Mesenchymal stem cell (in vitro differentiated cells and primary cell): Measurements from ENCODE around the gene SUMO3.

Experiments
- DNase-seq: peaks from one replicate; pipeline ENCODE4 v3.0.0-alpha.2; 2013
- H2AFZ ChIP-seq: one replicate; pipeline ENCODE4 v1.6.1; 2013; ENCODE audit warnings: low read depth, mild to moderate bottlenecking, control low read depth, inconsistent platforms, low read length, moderate library complexity
- H2AK5ac ChIP-seq: 2 replicates; pipeline ENCODE4 v1.6.1; 2013; ENCODE audit warnings: low read length, moderate library complexity, mild to moderate bottlenecking, inconsistent platforms; ENCODE audit not compliant: severe bottlenecking
- H2BK120ac ChIP-seq: one replicate; pipeline ENCODE4 v1.6.1; 2013; ENCODE audit warnings: low read depth, mild to moderate bottlenecking, inconsistent platforms, low read length, moderate library complexity
- H2BK12ac ChIP-seq, 2 experiments: one replicate each; pipeline ENCODE4 v1.6.1; 2013; ENCODE audit warnings: inconsistent platforms in 2 of 2, low read length in 2 of 2, mild to moderate bottlenecking in 2 of 2, moderate library complexity in 2 of 2, control low read depth in 1 of 2
- H2BK15ac ChIP-seq: one replicate; pipeline ENCODE4 v1.6.1; 2013; ENCODE audit warnings: mild to moderate bottlenecking, low read depth, inconsistent platforms; ENCODE audit not compliant: poor library complexity, severe bottlenecking
- H2BK5ac ChIP-seq: 2 replicates; pipeline ENCODE4 v1.6.1; 2013; ENCODE audit warnings: low read depth, mild to moderate bottlenecking, low read length, control low read depth, inconsistent platforms; ENCODE audit not compliant: poor library complexity, severe bottlenecking
- H3K14ac ChIP-seq, 2 experiments: one replicate each; pipeline ENCODE4 v1.6.1; 2013; ENCODE audit warnings: inconsistent platforms in 2 of 2, low read length in 2 of 2, control low read depth in 1 of 2, mild to moderate bottlenecking in 1 of 2, moderate library complexity in 1 of 2
- H3K18ac ChIP-seq, 2 experiments: one replicate each; pipeline ENCODE4 v1.6.1; 2013; ENCODE audit warnings: inconsistent platforms in 2 of 2, low read length in 2 of 2, control low read depth in 1 of 2, low read depth in 1 of 2, mild to moderate bottlenecking in 1 of 2
- H3K23ac ChIP-seq, 2 experiments: one replicate each; pipeline ENCODE4 v1.6.1; 2013; ENCODE audit warnings: inconsistent platforms in 2 of 2, low read length in 2 of 2, mild to moderate bottlenecking in 2 of 2, moderate library complexity in 2 of 2, control low read depth in 1 of 2
- H3K27ac ChIP-seq: 2 replicates; pipeline ENCODE4 v1.5.1; 2013; ENCODE audit warnings: mild to moderate bottlenecking, moderate library complexity, low read length, control low read depth, inconsistent platforms; ENCODE audit not compliant: poor library complexity, severe bottlenecking
- H3K27me3 ChIP-seq, 2 experiments: 2 replicates each; pipeline versions ENCODE4 v1.6.1 to v1.7.0; 2013; ENCODE audit warnings: low read length in 2 of 2, mild to moderate bottlenecking in 2 of 2, moderate library complexity in 2 of 2, control low read depth in 1 of 2, inconsistent platforms in 1 of 2; ENCODE audit not compliant: control insufficient read depth in 1 of 2, insufficient read depth in 1 of 2
- H3K36me3 ChIP-seq, 2 experiments: 2 replicates each; pipeline versions ENCODE4 v1.6.1 to v1.7.0; 2013; ENCODE audit warnings: low read length in 2 of 2, control low read depth in 1 of 2, inconsistent platforms in 1 of 2, low read depth in 1 of 2, mild to moderate bottlenecking in 1 of 2; ENCODE audit not compliant: insufficient read depth in 2 of 2, control insufficient read depth in 1 of 2
- H3K4ac ChIP-seq, 2 experiments: one replicate each; pipeline ENCODE4 v1.6.1; 2013; ENCODE audit warnings: inconsistent platforms in 2 of 2, low read length in 2 of 2, mild to moderate bottlenecking in 2 of 2, moderate library complexity in 2 of 2, control low read depth in 1 of 2, low read depth in 1 of 2
- H3K4me1 ChIP-seq: 2 replicates; pipeline ENCODE4 v1.6.1; 2013; ENCODE audit warnings: low read depth, low read length, control low read depth; ENCODE audit not compliant: control insufficient read depth, insufficient read depth
- H3K4me2 ChIP-seq: 2 replicates; pipeline ENCODE4 v1.6.1; 2013; ENCODE audit warnings: low read length, mild to moderate bottlenecking, inconsistent platforms; ENCODE audit not compliant: poor library complexity, severe bottlenecking
- H3K4me3 ChIP-seq, 2 experiments: 2 replicates each; pipeline versions ENCODE4 v1.5.1 to v1.7.0; 2013; ENCODE audit warnings: low read length in 2 of 2, mild to moderate bottlenecking in 2 of 2, control low read depth in 1 of 2, low read depth in 1 of 2; ENCODE audit not compliant: insufficient read depth in 1 of 2
- H3K79me1 ChIP-seq: replicated peaks from 2 replicates; pipeline ENCODE4 v1.6.1; 2013; ENCODE audit warnings: mild to moderate bottlenecking, control low read depth, low read length, inconsistent platforms; ENCODE audit not compliant: poor library complexity, severe bottlenecking
- H3K9ac ChIP-seq: 2 replicates; pipeline ENCODE4 v1.7.0; 2013; ENCODE audit warnings: mild to moderate bottlenecking, low read length, moderate library complexity
- H3K9me3 ChIP-seq: 2 replicates; pipeline ENCODE4 v1.7.0; 2013; ENCODE audit warnings: mild to moderate bottlenecking, low read length; ENCODE audit not compliant: control insufficient read depth
- H4K8ac ChIP-seq: one replicate; pipeline ENCODE4 v1.6.1; 2013; ENCODE audit warnings: inconsistent platforms, mild to moderate bottlenecking, low read length, moderate library complexity
- H4K91ac ChIP-seq: one replicate; pipeline ENCODE4 v1.6.1; 2013; ENCODE audit warnings: mild to moderate bottlenecking, low read length, inconsistent platforms
- WGBS: methylation state at CpG from one replicate; pipeline ENCODE4 v1.1.7; 2013; ENCODE audit warnings: mixed read lengths; 5-methylcytosine and 5-hydroxymethylcytosine counted together

Gene SUMO3

DNA sequence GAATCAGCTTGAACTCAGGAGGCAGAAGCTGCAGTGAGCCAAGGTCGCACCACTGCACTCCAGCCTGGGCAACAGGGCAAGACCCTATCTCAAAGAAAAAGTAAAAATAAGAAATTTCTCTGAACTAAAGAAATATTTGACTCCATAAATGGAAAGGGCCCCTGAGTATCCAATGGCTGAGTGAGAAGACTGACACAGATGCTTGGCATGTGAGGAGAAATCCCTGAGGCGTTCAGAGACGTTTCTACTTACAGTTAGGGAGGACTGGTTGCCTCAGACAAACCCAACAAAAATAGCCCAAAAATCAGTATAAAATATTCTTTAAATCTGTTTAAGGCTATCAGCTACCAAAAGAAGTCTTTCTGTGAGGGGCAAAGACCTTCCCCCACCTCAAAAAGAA, 3.0 kb upstream of the SUMO3 start:
- H3K4me1 ChIP-seq, result peaks cover 18% of the 10 kb centered on the region
- peaks cover 32% of the 10 kb centered on the region for H3K9me3 ChIP-seq
- H3K27ac ChIP-seq, result no peak overlapping the region
- H2BK120ac ChIP-seq, result no peak overlapping the region
- no peak overlapping the region for H4K91ac ChIP-seq
- H3K23ac ChIP-seq, result no peak overlapping the region
- H3K4me3 ChIP-seq, result no peak overlapping the region
- H3K4ac ChIP-seq, result no peak overlapping the region
- H2BK12ac ChIP-seq, result no peak overlapping the region
- H2BK15ac ChIP-seq, result no peak overlapping the region
- H3K18ac ChIP-seq, result no peak overlapping the region
- no peak overlapping the region for H3K4me2 ChIP-seq
- H2BK5ac ChIP-seq, result no peak overlapping the region
- H2AK5ac ChIP-seq, result no peak overlapping the region
- peaks cover 0 to 9% of the 10 kb centered on the region in 2 experiments for H3K36me3 ChIP-seq
- WGBS, result no CpG with 5 or more reads among the region's 3 CpGs
- H3K9ac ChIP-seq, result peak overlapping the region; percentile 13
- H4K8ac ChIP-seq, result no peak overlapping the region
- no peak for DNase-seq
- peaks cover 8% of the 10 kb centered on the region for H3K79me1 ChIP-seq
- no peak overlapping the region for H2AFZ ChIP-seq
- H3K14ac ChIP-seq, result no peak overlapping the region
- no peaks in the 10 kb centered on the region for H3K27me3 ChIP-seq

DNA sequence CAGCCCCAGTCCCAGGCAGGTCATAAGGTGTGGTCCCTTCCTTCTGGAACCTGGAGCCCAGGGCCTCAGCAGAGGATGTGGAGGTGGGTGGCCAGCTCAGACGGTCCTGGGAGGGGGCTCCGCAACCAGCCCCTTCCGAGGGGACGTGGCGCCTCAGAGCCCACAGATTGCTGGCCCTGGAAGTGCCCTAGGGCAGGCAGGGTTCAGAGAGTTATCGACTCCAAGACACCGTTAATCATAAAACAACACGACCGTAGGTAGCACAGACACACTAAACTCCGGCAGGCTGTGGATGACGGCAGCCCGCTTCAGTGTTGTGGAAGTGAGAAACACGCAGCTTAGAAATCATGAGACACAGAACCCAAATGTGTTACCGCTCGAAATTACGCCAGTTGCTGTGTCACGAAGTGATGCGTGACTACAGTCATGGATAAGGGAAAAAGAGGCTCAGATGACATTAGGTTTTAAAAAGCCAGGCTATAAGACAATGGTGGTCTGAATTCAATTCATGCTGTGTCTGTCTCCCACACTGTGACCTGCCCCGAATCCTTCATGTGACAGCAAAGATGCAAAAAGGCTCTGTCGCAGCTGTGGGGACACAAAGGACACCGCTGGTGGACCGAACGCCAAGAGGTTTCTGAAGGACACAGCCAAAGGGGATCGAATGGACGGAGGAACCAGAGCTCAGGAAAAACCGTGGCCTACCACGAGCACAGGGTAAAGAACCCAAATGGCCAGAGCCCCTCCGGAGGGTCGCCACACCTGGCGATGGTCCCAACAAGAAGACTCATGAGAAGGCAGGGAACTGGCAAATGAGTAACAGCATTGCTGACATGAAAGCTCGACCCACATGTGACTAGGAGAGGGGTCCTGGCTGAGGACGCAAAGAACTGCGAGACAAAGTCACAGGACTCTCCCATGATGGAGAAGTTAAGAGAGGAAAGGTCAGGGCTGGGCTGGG, 1.7 kb upstream of the SUMO3 start:
- Histone ChIP-seq H3K4me2 (no peak overlapping the region), H2BK5ac (no peak overlapping the region), H3K36me3 (peaks cover 0 to 20% of the 10 kb centered on the region in 2 experiments), H3K9me3 (peaks cover 32% of the 10 kb centered on the region), H3K9ac (no peak overlapping the region), H3K23ac (no peak overlapping the region), H4K91ac (no peak overlapping the region), H3K4me1 (peaks cover 26% of the 10 kb centered on the region), H3K18ac (no peak overlapping the region), H2BK12ac (no peak overlapping the region), H3K79me1 (peaks cover 19% of the 10 kb centered on the region), H4K8ac (no peak overlapping the region), H2BK15ac (no peak overlapping the region), H3K27me3 (no peaks in the 10 kb centered on the region), H2AFZ (no peak overlapping the region), H3K14ac (no peak overlapping the region), H3K4ac (no peak overlapping the region), H3K4me3 (no peak overlapping the region), H3K27ac (no peak overlapping the region), H2AK5ac (no peak overlapping the region), H2BK120ac (no peak overlapping the region)
- no peak for DNase-seq
- WGBS, result 97% methylated on average over 33 of the region's 33 CpGs

- Histone ChIP-seq H3K9ac (peak overlapping the region; percentile 88), H2AFZ (peak overlapping the region; percentile 72), H4K91ac (peak overlapping the region; percentile 88), H3K4me2 (peak overlapping the region; percentile 87), H2BK5ac (no peak overlapping the region), H3K79me1 (peaks cover 23% of the 10 kb centered on the region), H2BK15ac (peak overlapping the region; percentile 91), H3K9me3 (peaks cover 30% of the 10 kb centered on the region), H4K8ac (peak overlapping the region; percentile 98), H3K23ac (peak overlapping the region in 1 of 2 experiments; percentile 56), H2BK120ac (peak overlapping the region; percentile 95), H3K4ac (peak overlapping the region; percentile 93 to 99), H3K27ac (no peak overlapping the region), H2BK12ac (peak overlapping the region; percentile 52 to 87), H2AK5ac (peak overlapping the region; percentile 58), H3K27me3 (no peaks in the 10 kb centered on the region), H3K18ac (peak overlapping the region; percentile 91 to 96), H3K4me1 (peaks cover 28% of the 10 kb centered on the region), H3K4me3 (peak overlapping the region; percentile 72 to 82), H3K14ac (peak overlapping the region in 1 of 2 experiments; percentile 91), H3K36me3 (peaks cover 0 to 24% of the 10 kb centered on the region in 2 experiments)
- 81% methylated on average over 37 of the region's 37 CpGs for WGBS
- no peak for DNase-seq
These were observed 764 bp upstream of the SUMO3 start for GRCh38 chr21:44818640-44819011.

GRCh38 chr21:44817506-44817880, 369 bp downstream of the SUMO3 start:
- H2AK5ac ChIP-seq, result no peak overlapping the region
- peak overlapping the region; percentile 97 for H4K8ac ChIP-seq
- DNase-seq, result peak; percentile 80
- H3K4me1 ChIP-seq, result peaks cover 30% of the 10 kb centered on the region
- no peaks in the 10 kb centered on the region for H3K27me3 ChIP-seq
- H3K36me3 ChIP-seq, result peaks cover 9 to 35% of the 10 kb centered on the region in 2 experiments
- H2BK15ac ChIP-seq, result peak overlapping the region; percentile 60
- H3K14ac ChIP-seq, result peak overlapping the region in 1 of 2 experiments; percentile 91
- peaks cover 31% of the 10 kb centered on the region for H3K79me1 ChIP-seq
- peak overlapping the region; percentile 95 for H4K91ac ChIP-seq
- WGBS, result under 1% methylated on average over 21 of the region's 43 CpGs
- peak overlapping the region; percentile 77 for H3K4me2 ChIP-seq
- peak overlapping the region; percentile 67 for H2AFZ ChIP-seq
- no peak overlapping the region for H3K27ac ChIP-seq
- H3K9me3 ChIP-seq, result peaks cover 18% of the 10 kb centered on the region
- H3K4ac ChIP-seq, result peak overlapping the region in 1 of 2 experiments; percentile 71
- no peak overlapping the region for H2BK5ac ChIP-seq
- H2BK120ac ChIP-seq, result no peak overlapping the region
- no peak overlapping the region for H2BK12ac ChIP-seq
- peak overlapping the region; percentile 82 to 88 for H3K4me3 ChIP-seq
- no peak overlapping the region for H3K23ac ChIP-seq
- peak overlapping the region; percentile 85 to 94 for H3K18ac ChIP-seq
- H3K9ac ChIP-seq, result peak overlapping the region; percentile 88
